ENCODE measurements around the gene SH3RF1.

SH3RF1 gene

DNA sequence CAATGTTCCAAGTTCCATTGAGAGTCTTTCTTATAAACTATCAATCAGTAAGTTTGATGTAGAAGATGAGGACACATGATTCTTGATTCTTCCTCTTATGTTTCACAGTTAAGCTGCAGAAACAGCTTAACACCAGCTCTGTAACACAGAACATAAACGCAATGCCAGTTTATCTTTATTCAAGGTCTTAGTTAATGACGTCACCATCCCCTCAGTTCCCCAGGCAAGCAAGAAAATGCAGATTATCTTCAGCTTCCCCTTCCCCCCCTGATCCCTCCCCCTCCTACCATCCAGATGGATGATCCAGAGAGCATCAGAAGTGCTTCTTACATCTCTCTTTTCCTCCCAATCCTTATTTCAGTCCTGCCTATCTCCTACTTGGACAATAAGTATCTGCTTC lies 4.4 kb upstream of the SH3RF1 start:
- peak in 1 of 4 experiments; percentile 22 for DNase-seq

DNA sequence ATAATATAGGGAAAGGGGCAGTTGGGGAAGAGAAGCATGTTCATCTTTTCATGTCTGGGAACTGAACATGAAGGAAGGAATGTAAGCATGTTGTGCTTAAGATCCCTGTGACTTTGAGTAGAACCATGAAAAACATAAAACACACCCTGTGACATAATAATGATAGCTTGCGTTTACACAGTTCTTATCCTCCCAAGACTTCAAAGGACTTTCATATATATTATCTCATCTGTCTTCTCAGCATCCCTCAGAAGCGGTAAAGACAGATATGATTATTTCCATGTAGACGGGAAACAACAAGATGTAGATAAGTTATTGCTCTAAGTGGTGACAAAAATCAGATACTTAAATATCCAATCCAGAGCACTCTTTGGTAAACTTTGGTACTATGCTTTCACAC lies 3.3 kb upstream of the SH3RF1 start:
- DNase-seq = no peak

DNA sequence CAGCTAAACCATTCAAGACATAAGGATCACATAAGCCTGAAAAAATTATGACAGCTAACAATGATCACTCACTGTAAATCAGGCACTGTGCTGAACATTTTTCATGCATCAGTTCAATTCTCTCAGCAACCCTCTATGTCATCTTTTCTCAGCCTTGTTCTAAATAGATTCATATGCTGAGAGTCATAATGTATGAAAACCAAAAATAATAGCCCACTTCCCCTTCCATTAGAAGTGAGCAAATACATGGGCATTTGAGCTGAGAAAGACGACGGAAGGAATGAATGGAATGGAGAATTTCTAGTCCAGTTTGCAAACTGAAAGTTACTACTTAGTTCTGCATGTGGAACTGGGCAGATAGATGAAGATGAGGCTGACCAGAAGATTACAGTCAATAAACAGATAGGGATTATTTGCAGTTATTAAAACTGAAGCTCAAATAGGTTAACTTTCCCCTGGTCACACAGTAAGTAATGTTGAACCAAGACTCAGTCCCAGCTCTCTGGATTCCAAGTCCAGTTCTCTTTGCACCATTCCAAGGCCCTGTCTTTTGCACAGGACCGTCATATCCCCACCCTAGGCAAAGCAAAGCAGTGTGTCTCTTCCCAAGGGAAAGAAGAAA lies 1.6 kb upstream of the SH3RF1 start:
- DNase-seq = peak in 3 of 4 experiments; percentile 19 to 48 (median 46)

DNA sequence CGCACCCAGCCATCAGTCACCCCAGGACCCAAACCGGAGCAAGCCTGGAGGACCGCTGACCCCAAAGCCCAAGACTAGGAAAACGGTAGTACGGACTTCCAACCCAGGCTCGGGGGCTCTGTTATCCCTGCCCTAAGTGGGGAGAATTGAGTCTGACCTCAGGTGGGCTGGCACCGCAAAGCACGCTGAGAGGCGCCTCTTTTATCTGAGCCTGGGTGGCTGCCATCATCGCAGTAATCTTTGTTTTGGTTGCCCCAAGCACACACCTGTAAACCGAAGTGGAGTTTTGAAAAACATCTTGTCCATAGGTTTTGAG lies 894 bp upstream of the SH3RF1 start:
- DNase-seq = no peak

DNA sequence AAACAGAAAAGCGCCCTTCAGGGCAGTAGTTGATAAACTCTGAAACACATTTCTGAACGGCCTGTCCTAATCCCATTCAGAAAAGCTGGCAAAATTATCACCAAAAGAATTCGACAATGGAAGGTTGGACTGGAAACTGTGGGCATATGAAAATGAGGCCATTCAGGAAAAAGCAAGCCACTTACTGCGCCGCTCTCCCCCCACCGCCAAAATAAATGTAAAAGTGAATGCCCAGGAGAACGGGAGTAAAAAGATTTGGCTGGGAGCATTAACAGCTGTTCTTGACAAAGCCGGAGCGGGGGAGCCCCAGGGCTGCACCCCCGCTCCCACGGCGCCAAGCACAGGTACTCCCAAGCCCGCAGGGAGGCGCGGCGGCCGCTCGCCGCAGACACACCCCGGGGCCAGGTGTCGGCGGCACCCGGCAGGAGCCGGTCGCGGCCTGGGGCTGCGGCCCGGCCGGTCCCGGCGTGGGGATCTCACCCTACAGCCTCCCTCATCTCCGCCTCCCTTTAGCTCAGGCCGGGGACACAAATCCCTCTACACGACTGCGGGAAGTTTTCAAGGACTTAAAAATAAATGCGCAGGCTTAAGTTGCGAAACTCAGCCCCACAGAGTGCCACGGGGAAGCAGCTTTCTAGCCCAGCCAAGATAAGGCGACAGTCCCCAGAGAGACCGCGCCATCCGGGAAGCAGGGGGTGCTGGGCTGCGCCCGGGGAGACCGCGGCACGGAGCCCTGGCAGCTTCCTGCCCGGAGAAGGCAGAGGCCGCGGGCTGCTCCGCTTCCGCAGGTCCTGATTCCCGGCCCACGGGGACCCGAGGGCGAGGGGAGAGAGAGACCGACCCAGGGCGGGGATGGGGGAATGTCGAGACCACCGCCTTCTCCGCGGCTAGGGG lies 593 bp downstream of the SH3RF1 start:
- DNase-seq = peak; percentile 38 to 78 (median 60)

DNA sequence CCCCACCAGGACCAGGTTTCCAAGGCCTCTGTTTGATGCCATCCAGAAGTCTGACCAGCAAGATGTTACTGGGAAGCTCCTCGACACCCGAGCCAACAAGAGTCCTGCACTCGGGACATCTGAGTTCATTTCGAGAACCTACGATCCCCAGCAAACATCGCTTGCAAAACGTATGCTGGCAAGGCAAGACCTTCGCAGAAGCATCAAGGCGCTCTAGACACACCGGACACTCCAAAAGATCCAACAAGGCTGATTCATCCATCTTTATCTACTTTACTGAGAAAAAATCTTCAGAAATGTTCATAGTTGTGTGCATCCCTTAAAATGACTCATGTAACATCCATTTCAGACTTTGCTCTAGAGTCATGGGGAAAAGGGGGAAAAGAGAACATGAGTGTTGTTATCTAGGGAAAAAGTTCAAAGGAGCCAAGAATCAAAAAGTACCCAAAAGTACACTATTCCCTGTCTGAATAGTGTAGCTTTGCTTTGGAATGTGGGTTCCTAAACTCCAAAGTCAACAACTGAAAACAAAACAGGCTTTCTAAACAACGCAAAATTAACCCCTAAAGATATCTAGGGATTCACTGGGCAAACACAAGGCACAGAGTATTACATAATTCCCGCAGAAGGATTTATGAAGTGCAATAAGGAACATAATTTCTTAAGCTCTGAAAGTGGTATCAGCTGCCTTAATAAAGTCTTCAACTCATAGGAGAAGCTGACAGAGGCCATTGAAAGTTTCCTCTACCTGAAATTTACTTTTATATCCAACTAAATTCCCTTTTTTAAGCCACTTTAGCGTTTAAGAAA lies 1.6 kb downstream of the SH3RF1 start:
- DNase-seq = peak in 2 of 4 experiments; percentile 34 to 38

DNA sequence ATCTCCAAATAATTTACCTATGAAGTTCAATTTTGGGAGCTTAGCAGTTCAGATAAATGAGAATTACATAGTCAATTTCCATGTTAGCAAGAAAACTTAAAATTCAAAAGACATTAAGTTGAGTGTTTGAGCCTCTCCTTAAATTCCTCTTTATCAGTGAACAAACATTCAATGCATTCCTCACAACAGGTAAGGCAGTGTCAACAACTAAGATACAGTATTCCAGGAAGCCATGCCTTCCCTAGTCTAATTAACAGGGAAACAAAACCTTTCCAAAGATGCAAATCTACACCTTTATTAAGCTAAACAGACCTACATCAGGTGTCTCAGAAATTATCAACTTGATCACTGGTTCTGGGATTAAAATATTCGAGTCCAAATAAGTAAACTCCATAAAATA lies 3.7 kb downstream of the SH3RF1 start:
- DNase-seq = no peak

DNA sequence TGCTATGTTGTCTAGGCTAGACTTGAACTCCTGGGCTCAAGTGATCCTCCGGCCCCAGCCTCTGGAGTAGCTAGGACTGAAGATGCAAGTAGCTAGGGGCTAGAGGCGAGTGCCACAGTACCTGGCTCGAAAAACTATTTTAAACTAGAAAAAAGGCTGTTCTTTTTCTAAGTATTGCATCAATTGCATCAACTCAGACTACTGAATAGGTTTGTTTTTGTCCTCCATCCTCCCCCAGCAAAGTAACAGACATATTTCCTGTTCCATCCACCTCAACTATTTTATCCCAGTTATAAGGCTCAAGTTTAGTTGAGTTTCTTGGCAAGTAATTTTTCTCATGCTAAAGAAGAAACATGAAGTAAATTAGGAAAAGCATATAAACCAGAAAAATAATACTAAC lies 4.1 kb downstream of the SH3RF1 start:
- DNase-seq = no peak

DNA sequence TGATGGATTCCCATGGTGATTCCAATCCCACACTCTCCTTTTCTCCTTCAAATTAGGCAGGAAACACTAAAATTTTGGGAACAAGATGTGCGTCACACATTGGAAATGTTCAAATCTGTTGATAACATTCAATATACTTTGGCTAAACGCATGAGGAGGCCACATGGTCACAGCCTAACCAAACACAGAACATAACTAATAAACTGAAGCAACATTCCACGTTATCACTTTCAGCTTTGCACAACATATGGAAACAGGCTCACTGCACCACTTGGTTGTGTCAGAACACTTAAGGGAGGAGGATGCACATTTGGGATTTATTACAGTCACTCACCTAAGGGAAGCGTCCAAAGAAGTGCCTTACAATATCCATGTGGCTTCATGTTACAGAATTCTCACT lies 4.7 kb downstream of the SH3RF1 start:
- no peak for DNase-seq

DNA sequence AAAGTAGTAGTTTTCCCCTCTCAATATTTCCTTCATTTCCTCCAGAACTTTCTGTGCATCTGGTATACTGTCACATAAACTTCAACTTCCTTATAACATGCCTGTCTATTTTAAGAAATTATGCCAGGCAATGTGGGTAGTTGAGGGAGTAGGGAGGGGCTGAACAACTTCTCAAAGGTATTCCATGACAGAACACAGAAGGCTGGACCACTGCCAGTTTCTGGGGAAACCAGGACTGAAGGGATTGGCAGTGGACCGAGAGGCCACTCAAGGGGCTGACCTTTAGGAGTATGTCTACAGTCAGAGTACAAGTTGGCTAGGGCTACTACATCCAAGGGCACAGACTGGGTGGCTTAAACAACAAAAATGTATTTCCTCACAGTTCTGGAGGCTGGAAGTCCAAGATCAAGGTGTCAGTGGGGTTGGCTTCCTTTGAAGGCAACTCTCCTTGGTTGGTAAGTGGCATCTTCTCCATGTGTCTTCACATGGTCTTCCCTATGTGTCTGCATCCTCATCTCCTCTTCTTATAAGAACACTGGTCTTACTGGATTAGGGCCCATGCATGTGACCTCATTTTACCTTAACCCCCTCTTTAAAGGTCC lies 6.9 kb downstream of the SH3RF1 start:
- DNase-seq = peak in 3 of 4 experiments; percentile 30 to 37 (median 33)

DNA sequence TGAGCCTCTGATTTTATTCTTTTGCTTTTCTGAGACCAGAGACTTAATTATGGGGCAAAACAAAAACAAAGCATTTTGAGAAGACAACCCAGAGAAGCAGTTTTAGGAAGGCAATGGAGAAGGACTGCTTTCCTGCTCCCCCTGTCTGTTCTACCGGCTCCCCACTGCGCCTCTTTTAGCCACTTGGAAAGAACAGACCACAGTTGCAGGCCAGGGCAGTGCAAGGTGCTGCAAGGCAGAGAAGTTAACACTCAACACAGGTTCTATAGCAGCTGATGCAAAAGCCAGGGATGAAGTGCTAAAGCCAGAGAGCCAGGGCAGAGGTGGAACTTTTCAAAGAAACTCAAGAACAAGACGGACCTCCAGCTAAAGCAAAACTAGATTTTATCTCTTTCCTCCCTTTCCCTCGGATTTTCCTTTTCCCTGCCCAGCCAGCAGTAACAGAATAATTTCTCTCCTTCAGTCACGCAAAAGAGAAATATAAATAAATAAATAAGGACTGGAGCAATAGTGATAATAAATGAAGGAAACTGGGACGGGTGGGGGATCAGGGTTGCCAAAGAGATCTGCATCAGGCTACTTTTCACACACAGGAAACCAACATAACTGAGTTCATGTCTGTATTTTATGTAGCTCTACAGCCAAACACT lies 10.4 kb downstream of the SH3RF1 start:
- no peak for DNase-seq

DNA sequence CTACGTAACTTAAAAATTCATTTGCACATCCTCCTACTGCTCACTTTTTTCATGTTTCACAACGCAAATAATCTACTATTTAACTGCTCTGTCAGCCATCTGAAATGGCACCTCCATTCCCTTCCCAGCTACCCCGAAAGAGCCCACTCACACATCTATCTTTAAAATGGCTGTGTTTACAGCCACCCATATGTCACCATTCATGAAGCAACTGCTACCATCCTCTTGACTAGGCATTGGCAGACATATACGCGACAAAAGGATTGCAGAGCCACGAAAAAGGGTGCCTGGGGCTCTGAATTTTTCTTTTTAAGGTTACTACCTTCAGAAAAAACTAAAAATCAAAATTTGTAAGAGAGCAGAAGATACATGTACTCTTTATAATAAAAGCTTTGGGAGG lies 11.5 kb downstream of the SH3RF1 start:
- no peak for DNase-seq

DNA sequence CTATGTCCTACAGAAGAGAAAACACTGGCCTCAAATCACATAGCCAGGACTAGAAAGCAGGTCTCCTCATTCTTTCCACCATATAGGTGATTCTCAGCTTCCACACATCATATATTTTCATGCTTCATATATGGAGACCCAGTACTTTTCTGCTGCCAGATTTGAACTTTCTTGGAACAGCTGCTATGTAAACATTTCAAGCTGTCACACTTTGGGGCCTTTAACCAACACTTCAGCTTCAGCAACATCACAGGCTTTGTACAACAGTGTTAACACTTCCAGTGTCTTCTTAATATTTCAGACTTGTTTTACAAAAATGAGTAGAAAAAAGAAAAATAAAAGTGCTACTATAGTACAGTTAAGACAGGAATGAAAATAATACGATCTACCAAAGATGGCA lies 12.6 kb downstream of the SH3RF1 start:
- no peak for DNase-seq

DNA sequence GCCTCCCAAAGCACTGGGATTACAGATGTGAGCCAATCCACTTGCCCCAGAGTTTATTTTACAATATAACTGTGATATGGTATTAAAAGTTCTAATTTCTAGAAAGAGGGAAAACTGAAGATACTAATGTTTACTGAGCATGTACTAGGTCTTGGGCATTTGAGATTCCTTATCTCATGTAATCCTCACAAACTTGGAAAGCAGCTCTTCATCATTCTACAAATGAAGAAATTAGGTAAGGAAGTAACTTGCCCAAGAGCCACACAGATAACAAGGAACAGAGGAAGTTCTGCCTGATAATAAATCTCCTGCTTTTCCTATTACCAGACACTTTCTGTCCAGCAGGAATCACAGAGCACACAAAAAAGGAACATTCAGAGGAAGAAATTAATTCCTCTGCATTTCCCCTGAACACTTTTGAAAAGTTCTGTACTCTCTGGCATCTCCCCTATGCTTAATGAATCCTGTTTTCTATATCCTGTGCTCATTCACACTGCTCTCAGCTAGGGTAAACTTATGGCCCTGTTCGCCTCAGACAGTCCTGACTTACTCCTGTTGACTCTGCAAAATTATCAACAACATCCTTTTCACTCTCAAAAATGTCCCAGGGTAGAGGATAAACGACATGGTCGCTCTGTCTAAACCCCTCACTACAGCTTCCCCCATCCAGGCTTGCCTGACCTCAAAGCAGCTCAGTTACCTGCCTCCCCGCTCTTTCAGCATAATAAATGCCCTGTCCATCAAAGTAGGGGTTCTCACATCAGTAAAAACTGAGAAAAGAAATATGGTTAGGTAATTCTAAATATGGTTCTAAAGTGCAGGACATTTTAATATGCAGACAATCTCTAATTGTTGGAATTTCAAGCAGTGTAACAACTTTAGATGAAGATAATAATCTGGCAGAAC lies 13.6 kb downstream of the SH3RF1 start:
- DNase-seq = no peak

DNA sequence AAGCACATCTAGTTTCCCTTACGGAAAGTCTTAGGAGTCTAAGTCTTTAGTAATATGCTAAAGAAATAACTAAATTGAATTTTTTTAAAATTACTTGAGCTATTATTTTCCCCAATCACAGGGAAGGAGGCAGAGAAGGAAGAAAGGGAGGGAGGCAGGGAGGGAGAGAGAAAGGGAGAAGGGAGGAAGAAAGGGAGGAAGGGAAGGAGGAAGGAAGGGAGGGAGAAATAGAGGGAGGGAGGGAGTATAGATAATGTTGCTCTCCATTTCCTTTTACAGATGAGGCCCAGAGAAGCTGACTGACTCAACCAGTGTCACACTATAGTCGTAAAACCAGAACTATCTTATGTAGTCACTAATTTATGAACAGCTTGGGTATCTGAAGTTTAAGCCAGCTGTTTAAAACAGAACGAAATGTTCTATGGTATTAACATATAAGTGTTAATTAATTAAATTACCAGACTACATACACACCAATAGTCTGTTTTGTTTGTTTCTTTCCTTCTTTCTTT lies 14.6 kb downstream of the SH3RF1 start:
- DNase-seq = no peak

DNA sequence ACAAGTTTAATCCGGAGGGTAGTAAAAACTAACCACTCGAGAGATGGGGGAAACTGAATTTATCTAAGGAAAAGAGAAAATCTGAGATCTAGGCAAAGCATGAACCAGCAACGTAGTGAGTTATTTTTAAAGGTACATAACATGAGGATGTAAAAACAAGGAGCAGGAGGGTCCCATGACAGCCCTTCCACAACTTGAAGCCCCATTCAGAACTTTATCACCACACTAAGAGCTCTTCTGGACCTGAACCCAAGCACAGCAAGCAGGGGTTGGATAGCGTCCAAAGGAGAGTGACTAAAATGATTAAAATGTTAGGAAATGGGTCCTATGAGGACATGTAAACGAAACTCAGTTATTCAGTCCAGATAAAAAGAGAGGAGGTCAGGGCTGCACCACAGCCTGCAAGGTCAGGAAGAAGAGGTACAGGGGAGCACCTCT lies 16.2 kb downstream of the SH3RF1 start:
- DNase-seq = no peak

DNA sequence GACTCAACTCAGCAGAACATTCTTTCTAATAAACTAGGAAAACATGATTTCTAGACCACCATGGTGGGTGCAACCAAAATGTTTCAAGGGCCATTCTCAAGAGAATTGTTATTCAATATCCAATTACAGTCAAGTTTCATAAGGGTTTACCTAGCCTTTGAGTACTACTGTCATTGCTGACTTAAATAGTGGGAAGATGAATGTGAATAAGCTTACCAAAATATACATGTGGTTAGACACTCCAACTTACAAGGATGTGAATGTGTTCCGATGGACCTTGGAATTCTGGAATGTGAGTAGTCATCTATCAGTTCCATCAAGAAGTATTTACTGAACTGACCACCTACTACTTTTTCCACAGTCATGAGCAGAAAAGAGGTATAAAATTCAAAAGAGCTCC lies 16.9 kb downstream of the SH3RF1 start:
- no peak for DNase-seq

DNA sequence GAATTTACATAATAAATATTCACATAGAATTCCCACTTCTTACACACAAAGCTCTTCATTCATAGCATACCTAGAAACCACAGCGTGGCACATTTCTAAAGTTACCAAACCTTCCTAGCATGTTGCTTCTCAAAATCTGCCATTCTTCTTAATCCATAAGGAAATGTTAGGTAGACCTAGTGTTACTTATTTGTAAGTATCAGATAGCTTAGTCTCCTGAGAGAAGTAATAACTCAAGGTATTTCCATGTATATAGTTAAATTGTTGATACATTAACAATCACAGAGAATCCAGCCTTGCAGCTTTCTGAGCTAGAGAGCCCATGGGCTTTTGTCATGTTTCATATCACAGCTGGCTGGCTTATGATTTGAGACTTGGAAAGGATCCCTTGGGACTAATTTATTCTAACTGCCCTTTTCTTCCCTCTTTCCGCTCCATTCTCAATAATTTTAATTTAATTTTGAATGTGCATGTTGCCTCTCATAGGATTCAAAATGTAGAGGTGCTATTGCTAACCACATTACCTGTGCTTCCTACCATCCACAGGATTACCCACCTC lies 17.6 kb downstream of the SH3RF1 start:
- DNase-seq = no peak

DNA sequence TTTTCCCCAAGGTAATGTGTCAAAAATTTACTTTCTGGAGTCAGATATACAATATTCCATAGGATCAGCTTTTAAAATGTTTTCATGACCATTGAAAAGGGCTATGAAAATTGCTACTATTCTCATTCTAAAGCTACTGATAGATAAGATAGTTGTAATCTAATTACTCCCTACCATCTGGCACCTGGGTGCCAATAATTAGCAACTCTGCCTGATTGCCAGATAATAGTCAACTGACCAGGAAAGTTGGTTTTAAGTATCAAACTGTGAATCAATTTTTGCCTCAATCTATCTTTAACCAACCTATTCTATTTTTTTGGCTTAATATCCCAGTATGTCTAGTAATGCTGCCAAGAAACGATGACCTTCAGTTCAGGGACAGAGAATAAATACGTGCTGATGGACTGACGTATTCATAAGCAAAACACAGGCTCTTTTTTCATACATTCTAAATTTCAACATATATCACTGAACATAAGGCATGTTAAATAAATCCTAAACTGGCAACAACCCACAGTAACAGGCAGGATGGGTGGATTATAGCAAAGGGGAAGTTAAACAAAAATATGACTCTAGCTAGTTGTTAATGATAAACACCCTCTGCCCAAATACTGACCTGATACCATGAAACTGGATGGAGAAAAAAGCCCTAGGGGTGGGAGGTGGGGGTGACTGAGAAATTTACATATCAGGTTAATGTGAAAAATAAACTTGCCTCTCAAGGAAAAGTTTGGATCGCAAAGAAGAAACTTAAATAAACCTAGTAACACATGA lies 18.2 kb downstream of the SH3RF1 start:
- DNase-seq = no peak
